SK-N-SH treated with all-trans-retinoic acid at 6 μM for 48 hours (cell line): Measurements from ENCODE around the gene NAT8L.

Experiments used
- ATAC-seq: fragments of 200-7000 bp; cut with Tn5 transposase; 3 replicates; pipeline ENCODE4 v1.9.1; 2020; ENCODE audit warnings: mild to moderate bottlenecking, moderate library complexity
- ARNTL ChIP-seq: fragments of 450-650 bp; formaldehyde crosslinking; IDR thresholded peaks from 2 replicates; pipeline ENCODE4 v1.5.0; 2020; ENCODE audit warnings: low read depth, mild to moderate bottlenecking, moderate library complexity, borderline replicate concordance
- BACH2 ChIP-seq: fragments of 250-450 bp; sonication (Bioruptor Pico); IDR thresholded peaks from 2 replicates; pipeline ENCODE4 v1.9.0; 2021; ENCODE audit warnings: mild to moderate bottlenecking, borderline replicate concordance
- CSDC2 ChIP-seq: fragments of 250-450 bp; sonication (Bioruptor Pico); IDR thresholded peaks from 2 replicates; pipeline ENCODE4 v1.5.0; 2020; ENCODE audit warnings: mild to moderate bottlenecking, moderate library complexity
- ESRRG ChIP-seq: fragments of 250-450 bp; sonication (Bioruptor Pico); IDR thresholded peaks from 2 replicates; pipeline ENCODE4 v1.6.1; 2021; ENCODE audit warnings: mild to moderate bottlenecking
- GLIS3 ChIP-seq: fragments of 250-450 bp; sonication (Bioruptor Pico); IDR thresholded peaks from 2 replicates; pipeline ENCODE4 v1.5.0; 2020; ENCODE audit warnings: mild to moderate bottlenecking, moderate library complexity
- ISL1 ChIP-seq: fragments of 250-450 bp; sonication (Bioruptor Pico); IDR thresholded peaks from 2 replicates; pipeline ENCODE4 v2.1.2; 2022; ENCODE audit warnings: mild to moderate bottlenecking, moderate library complexity
- PPARA ChIP-seq: fragments of 250-450 bp; sonication (Bioruptor Pico); IDR thresholded peaks from 2 replicates; pipeline ENCODE4 v1.5.0; 2020; ENCODE audit warnings: mild to moderate bottlenecking, borderline replicate concordance
- SNAI2 ChIP-seq: fragments of 250-450 bp; sonication (Bioruptor Pico); IDR thresholded peaks from 2 replicates; pipeline ENCODE4 v1.5.0; 2020; ENCODE audit warnings: mild to moderate bottlenecking, moderate library complexity
- TCF4 ChIP-seq: fragments of 250-450 bp; sonication (Bioruptor Pico); IDR thresholded peaks from 2 replicates; pipeline ENCODE4 v1.8.0; 2021; ENCODE audit warnings: mild to moderate bottlenecking, moderate library complexity, borderline replicate concordance
- TOX ChIP-seq: fragments of 250-450 bp; sonication (Bioruptor Pico); IDR thresholded peaks from 2 replicates; pipeline ENCODE4 v1.8.0; 2021; ENCODE audit warnings: mild to moderate bottlenecking, moderate library complexity, borderline replicate concordance
- ZC3H10 ChIP-seq: fragments of 250-450 bp; sonication (Bioruptor Pico); IDR thresholded peaks from 2 replicates; pipeline ENCODE4 v1.5.1; 2021; ENCODE audit warnings: mild to moderate bottlenecking, moderate library complexity
- ZFP3 ChIP-seq: fragments of 250-450 bp; sonication (Bioruptor Pico); IDR thresholded peaks from 2 replicates; pipeline ENCODE4 v1.5.0; 2020; ENCODE audit warnings: mild to moderate bottlenecking, moderate library complexity
- ZFP30 ChIP-seq: fragments of 450-650 bp; formaldehyde crosslinking; IDR thresholded peaks from 2 replicates; pipeline ENCODE4 v1.5.0; 2022; ENCODE audit warnings: mild to moderate bottlenecking, moderate library complexity
- ZNF565 ChIP-seq: fragments of 450-650 bp; formaldehyde crosslinking; conservative IDR thresholded peaks from 2 replicates; pipeline ENCODE4 v1.5.0; 2020; ENCODE audit warnings: low read depth, mild to moderate bottlenecking, moderate library complexity
- ZNF70 ChIP-seq: fragments of 450-650 bp; formaldehyde crosslinking; IDR thresholded peaks from 2 replicates; pipeline ENCODE4 v1.5.0; 2020; ENCODE audit warnings: mild to moderate bottlenecking, moderate library complexity
- ZNF8 ChIP-seq: fragments of 450-650 bp; formaldehyde crosslinking; IDR thresholded peaks from 2 replicates; pipeline ENCODE4 v1.5.0; 2020; ENCODE audit warnings: mild to moderate bottlenecking, moderate library complexity
- TF ChIP-seq, protein P1 (sequence below): fragments of 250-450 bp; sonication (Bioruptor Pico); IDR thresholded peaks from 2 replicates; pipeline ENCODE4 v1.8.0; 2021; ENCODE audit warnings: low read depth, mild to moderate bottlenecking, moderate library complexity, borderline replicate concordance
- TF ChIP-seq, protein P2 (sequence below): fragments of 250-450 bp; sonication (Bioruptor Pico); IDR thresholded peaks from 2 replicates; pipeline ENCODE4 v1.8.0; 2020; ENCODE audit warnings: mild to moderate bottlenecking, moderate library complexity, borderline replicate concordance
- TF ChIP-seq, protein P3 (sequence below): fragments of 250-450 bp; sonication (Bioruptor Pico); IDR thresholded peaks from 2 replicates; pipeline ENCODE4 v1.5.1; 2020; ENCODE audit warnings: low read depth, mild to moderate bottlenecking, moderate library complexity
- TF ChIP-seq, protein P4 (sequence below): fragments of 250-450 bp; sonication (Bioruptor Pico); IDR thresholded peaks from 2 replicates; pipeline ENCODE4 v1.5.0; 2020; ENCODE audit warnings: mild to moderate bottlenecking, moderate library complexity

NAT8L gene

DNA sequence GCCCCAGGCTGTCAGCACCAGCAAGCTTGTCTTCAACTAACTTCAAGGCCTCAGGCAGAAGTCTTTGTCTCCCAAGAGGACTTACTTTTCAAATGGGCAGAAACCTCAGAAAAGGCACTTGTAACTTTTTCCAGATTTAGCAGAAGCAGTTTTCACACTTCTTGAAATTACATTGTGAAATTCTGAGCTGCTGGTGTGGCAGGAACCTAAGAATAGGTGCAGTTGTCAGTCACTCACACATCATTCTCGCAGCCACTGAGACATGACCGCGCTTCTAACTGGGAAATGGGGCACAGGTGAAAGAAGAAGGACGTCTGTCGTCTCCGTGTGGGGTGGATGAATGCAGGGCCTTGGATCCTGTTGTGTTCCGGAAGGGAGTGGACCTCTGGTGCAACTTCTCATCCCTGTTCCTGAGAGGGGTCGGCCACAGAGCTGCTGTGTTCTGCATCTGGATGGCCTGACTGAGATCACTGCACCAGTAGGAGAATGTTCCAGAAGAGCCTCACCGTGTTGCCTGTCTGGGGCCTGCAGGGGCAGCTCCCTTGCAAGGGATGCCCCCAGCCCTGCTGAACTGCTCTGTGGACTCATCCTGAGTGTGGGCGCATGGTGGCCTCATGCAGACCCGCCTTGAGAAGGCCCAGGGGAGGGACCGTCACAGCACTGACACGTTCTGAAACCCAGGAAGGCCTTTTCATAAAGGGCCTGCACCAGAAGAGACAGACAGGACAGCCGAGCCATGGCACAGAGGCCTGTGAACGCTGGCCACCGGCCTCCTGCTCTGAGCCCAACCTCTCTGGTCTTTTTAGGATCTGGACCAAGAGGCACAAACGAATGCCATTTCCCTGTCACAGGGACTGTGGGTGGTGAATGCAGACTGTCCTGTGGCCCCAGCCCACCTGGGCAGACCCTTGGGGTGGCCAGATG, 18.7 kb downstream of the NAT8L start:
- TF ChIP-seq, protein P1, sequence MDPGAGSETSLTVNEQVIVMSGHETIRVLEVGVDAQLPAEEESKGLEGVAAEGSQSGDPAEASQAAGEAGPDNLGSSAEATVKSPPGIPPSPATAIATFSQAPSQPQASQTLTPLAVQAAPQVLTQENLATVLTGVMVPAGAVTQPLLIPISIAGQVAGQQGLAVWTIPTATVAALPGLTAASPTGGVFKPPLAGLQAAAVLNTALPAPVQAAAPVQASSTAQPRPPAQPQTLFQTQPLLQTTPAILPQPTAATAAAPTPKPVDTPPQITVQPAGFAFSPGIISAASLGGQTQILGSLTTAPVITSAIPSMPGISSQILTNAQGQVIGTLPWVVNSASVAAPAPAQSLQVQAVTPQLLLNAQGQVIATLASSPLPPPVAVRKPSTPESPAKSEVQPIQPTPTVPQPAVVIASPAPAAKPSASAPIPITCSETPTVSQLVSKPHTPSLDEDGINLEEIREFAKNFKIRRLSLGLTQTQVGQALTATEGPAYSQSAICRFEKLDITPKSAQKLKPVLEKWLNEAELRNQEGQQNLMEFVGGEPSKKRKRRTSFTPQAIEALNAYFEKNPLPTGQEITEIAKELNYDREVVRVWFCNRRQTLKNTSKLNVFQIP (CRISPR knock-in tag): no peak
- TF ChIP-seq, protein P2, sequence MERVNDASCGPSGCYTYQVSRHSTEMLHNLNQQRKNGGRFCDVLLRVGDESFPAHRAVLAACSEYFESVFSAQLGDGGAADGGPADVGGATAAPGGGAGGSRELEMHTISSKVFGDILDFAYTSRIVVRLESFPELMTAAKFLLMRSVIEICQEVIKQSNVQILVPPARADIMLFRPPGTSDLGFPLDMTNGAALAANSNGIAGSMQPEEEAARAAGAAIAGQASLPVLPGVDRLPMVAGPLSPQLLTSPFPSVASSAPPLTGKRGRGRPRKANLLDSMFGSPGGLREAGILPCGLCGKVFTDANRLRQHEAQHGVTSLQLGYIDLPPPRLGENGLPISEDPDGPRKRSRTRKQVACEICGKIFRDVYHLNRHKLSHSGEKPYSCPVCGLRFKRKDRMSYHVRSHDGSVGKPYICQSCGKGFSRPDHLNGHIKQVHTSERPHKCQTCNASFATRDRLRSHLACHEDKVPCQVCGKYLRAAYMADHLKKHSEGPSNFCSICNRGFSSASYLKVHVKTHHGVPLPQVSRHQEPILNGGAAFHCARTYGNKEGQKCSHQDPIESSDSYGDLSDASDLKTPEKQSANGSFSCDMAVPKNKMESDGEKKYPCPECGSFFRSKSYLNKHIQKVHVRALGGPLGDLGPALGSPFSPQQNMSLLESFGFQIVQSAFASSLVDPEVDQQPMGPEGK (CRISPR knock-in tag): no peak
- no peak for TF ChIP-seq ESRRG
- TF ChIP-seq TCF4 (CRISPR knock-in tag): no peak
- no peak for TF ChIP-seq ZC3H10 (CRISPR knock-in tag)
- TF ChIP-seq ZFP3: no peak
- no peak for TF ChIP-seq PPARA (CRISPR knock-in tag)
- no peak for TF ChIP-seq BACH2 (CRISPR knock-in tag)
- TF ChIP-seq ISL1 (CRISPR knock-in tag): no peak
- TF ChIP-seq ARNTL (CRISPR knock-in tag): no peak
- no peak for TF ChIP-seq ZNF8 (CRISPR knock-in tag)
- ATAC-seq: no peak

DNA sequence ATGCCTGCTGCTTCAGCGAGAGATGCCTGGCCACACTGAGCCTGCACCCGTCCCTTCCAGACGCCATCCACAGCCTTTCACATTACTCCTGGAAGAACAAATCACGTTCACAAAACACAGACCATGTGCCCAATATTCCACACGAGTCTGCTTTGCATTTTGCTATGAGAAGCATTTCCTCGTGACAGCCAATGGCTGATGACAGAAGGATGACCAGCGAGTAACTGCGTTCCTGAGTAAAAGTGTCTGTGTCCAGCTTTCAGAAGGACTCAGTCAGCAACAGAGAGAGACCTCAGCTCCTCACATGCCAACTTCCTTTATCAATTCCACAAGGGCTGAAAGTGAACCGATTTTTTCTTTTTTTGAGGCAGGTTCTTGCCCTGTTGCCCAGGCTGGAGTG, 19.5 kb downstream of the NAT8L start:
- TF ChIP-seq CSDC2 (CRISPR knock-in tag): no peak
- no peak for TF ChIP-seq PPARA (CRISPR knock-in tag)
- TF ChIP-seq ARNTL (CRISPR knock-in tag): no peak
- TF ChIP-seq ISL1 (CRISPR knock-in tag): no peak
- TF ChIP-seq SNAI2 (CRISPR knock-in tag): no peak
- no peak for TF ChIP-seq ZNF70 (CRISPR knock-in tag)
- TF ChIP-seq TCF4 (CRISPR knock-in tag): no peak
- TF ChIP-seq ZFP30: no peak
- TF ChIP-seq, protein P3, sequence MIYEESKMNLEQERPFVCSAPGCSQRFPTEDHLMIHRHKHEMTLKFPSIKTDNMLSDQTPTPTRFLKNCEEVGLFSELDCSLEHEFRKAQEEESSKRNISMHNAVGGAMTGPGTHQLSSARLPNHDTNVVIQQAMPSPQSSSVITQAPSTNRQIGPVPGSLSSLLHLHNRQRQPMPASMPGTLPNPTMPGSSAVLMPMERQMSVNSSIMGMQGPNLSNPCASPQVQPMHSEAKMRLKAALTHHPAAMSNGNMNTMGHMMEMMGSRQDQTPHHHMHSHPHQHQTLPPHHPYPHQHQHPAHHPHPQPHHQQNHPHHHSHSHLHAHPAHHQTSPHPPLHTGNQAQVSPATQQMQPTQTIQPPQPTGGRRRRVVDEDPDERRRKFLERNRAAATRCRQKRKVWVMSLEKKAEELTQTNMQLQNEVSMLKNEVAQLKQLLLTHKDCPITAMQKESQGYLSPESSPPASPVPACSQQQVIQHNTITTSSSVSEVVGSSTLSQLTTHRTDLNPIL: no peak
- TF ChIP-seq TOX: no peak
- TF ChIP-seq BACH2 (CRISPR knock-in tag): no peak
- TF ChIP-seq, protein P1 (CRISPR knock-in tag): no peak
- TF ChIP-seq ZC3H10 (CRISPR knock-in tag): no peak
- ATAC-seq: no peak

DNA sequence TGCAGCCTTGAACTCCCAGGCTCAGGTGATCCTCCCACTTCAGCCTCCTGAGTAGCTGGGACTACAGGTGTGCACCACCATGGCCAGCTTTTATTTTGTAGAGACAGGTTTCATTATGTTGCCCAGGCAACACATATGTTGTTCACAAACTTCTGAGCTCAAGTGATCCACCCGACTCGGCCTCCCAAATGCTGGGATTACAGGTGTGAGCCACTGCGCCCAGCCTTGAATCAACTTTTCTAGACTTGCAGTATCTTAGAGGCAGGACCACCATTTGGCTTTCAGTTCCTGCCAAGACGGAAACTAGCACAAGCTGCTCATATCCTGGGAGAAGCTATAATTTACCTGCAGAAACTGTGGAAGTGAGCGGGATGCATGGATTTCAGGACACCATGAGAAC, 19.9 kb downstream of the NAT8L start:
- TF ChIP-seq GLIS3 (CRISPR knock-in tag) (no peak), ZNF8 (CRISPR knock-in tag) (no peak), ZFP3 (no peak), TCF4 (CRISPR knock-in tag) (no peak), ZNF565 (CRISPR knock-in tag) (no peak), ZC3H10 (CRISPR knock-in tag) (no peak), PPARA (CRISPR knock-in tag) (no peak), ISL1 (CRISPR knock-in tag) (no peak), ZNF70 (CRISPR knock-in tag) (no peak), ARNTL (CRISPR knock-in tag) (no peak), BACH2 (CRISPR knock-in tag) (no peak), TOX (no peak)
- TF ChIP-seq, protein P3: no peak
- TF ChIP-seq, protein P4, sequence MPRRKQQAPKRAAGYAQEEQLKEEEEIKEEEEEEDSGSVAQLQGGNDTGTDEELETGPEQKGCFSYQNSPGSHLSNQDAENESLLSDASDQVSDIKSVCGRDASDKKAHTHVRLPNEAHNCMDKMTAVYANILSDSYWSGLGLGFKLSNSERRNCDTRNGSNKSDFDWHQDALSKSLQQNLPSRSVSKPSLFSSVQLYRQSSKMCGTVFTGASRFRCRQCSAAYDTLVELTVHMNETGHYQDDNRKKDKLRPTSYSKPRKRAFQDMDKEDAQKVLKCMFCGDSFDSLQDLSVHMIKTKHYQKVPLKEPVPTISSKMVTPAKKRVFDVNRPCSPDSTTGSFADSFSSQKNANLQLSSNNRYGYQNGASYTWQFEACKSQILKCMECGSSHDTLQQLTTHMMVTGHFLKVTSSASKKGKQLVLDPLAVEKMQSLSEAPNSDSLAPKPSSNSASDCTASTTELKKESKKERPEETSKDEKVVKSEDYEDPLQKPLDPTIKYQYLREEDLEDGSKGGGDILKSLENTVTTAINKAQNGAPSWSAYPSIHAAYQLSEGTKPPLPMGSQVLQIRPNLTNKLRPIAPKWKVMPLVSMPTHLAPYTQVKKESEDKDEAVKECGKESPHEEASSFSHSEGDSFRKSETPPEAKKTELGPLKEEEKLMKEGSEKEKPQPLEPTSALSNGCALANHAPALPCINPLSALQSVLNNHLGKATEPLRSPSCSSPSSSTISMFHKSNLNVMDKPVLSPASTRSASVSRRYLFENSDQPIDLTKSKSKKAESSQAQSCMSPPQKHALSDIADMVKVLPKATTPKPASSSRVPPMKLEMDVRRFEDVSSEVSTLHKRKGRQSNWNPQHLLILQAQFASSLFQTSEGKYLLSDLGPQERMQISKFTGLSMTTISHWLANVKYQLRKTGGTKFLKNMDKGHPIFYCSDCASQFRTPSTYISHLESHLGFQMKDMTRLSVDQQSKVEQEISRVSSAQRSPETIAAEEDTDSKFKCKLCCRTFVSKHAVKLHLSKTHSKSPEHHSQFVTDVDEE: no peak
- no peak for ATAC-seq
